SK-N-MC (cell line): Measurements from ENCODE around the gene OVOL3.

Source experiments
- EZH2 ChIP-seq: fragments of 200-600 bp; sonication (generic); IDR thresholded peaks from one replicate; pipeline ENCODE4 v1.6.1; 2017; ENCODE audit warnings: antibody characterized with exemption
- FOXP2 ChIP-seq: optimal IDR thresholded peaks from 2 replicates; pipeline ENCODE3; 2011; ENCODE audit warnings: mild to moderate bottlenecking, moderate library complexity; ENCODE audit not compliant: insufficient read depth; ENCODE audit errors: extremely low read length, control extremely low read depth
- POLR2AphosphoS5 ChIP-seq: IDR thresholded peaks from 2 replicates; pipeline ENCODE4 v1.6.1; 2012; ENCODE audit warnings: mild to moderate bottlenecking, low read depth, low read length, borderline replicate concordance

GRCh38 chr19:36064826-36065225 is 46.1 kb upstream of the OVOL3 start:
- no peak for TF ChIP-seq EZH2
- no peak for TF ChIP-seq POLR2AphosphoS5
- no peak for TF ChIP-seq FOXP2
